Right ventricle myocardium superior (tissue), 1 donor: ENCODE results near the gene MARCKSL1. TPM values are rescaled to one million over a fixed set of nuclear protein-coding genes. Genes with fewer than 3 reads are reported as not detected.
A peak's percentile ranks its signal among the peaks of the same experiment; 100 is the strongest.
"Not testable (repeated sequence)": the region's sequence is repeated elsewhere in the genome, so short reads cannot be mapped to it uniquely, and the experiment has no call there.

Experiments used
- ATAC-seq: fragments of 200-7000 bp; cut with Tn5 transposase; one replicate; pipeline ENCODE4 v1.9.1; 2020; ENCODE audit warnings: mild to moderate bottlenecking; ENCODE audit not compliant: poor library complexity
- DNase-seq: peaks from one replicate; pipeline ENCODE4 v3.0.0-alpha.2; 2020
- intact Hi-C: fragments of 100-400 bp; cut with DNase I; formaldehyde crosslinking; loops from one replicate; pipeline ENCODE4 v1.11.2; 2022
- total RNA-seq: library from RNA; stranded (reverse); fragmentation: NEBNext Ultra II Directional; extraction: Animal tissue kit (Norgen Biotek cat#: 25700); gene quantifications from one replicate; pipeline ENCODE4 v1.2.1, GENCODE V29; 2021
- donor health status: DM: no; HTN: yes; CAD: no; lungs with severe emphysema.

The MARCKSL1 gene
- total RNA-seq, 1 donor from 2014 or later = 16.1 TPM

- ATAC-seq, intact Hi-C loops, DNase-seq: not testable (repeated sequence)
Observed at GRCh38 chr1:32355778-32356177, 19.7 kb upstream of the MARCKSL1 start.

DNA sequence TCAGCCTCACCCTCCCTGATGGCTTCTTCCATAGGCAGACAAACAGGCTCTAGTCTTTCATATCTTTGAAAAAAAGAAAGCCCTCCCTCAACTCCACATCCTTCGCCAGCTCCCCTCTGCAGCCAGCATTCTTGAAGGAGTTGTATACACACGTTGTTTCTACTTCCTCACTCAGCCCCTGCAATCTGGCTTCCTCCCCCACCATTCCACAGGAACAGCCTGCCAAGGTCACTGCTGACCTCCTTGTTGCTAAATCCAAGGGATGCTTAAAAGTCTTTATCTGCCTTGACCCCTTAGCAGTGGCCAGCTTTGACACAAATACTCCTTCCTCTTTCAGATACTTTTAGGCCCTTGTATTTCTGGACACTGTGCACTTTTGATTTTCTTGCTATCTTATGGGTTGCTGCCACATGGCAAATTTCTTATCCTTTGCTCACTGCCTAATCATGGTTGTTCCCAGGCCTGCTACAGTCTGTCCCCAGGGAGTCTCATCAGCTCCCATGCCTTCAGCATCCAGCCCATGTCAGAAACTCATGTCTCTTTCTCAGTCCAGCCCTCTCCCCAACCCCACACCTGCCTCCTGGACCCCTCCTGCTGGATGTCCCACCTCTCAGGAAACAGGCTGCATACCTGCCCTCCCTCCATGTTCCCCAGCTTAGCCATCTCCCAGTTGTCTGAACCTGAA, 18.0 kb upstream of the MARCKSL1 start:
- intact Hi-C loops = loop anchor here (5.0 kb wide), 1 partner anchor 38 kb away; the partner anchor contains the start of gene BSDC1
- peak; percentile 11 for ATAC-seq
- peak; percentile 65 for DNase-seq

DNA sequence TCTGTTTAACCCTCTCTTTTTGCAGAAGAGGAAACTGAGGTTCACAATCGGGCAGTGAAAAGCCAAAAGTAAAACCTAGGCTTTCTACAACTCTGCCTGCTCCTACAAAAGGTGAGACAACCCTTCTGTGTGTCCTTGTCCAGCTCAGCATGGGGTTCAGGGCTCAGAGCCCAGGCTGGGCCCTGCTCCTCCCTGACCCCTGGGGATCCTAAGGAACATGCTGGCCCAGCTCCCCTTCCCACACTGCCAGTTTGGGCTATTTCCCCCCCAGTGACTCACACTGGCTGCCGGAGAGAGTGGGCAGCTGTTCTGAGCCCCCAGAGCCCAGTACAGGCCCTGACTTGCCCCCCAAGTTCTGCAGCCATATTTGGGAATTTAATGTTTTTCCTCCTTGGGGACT, 17.4 kb upstream of the MARCKSL1 start:
- intact Hi-C loops = loop anchor here (5.0 kb wide), 1 partner anchor 39 kb away; the partner anchor contains the start of gene BSDC1
- DNase-seq (peak; percentile 76), ATAC-seq (peak; percentile 14)

- intact Hi-C loops = loop anchor here (5.0 kb wide), 1 partner anchor 39 kb away; the partner anchor contains the start of gene BSDC1
- DNase-seq = peak; percentile 60
- ATAC-seq = no peak
Observed at GRCh38 chr1:32352831-32353383, 16.9 kb upstream of the MARCKSL1 start.

- ATAC-seq = no peak
- intact Hi-C loops = loop anchor here (5.0 kb wide), 1 partner anchor 40 kb away; the partner anchor contains the start of gene BSDC1
Observed at GRCh38 chr1:32352239-32352745, 16.3 kb upstream of the MARCKSL1 start.

GRCh38 chr1:32351399-32352238, 15.6 kb upstream of the MARCKSL1 start:
- ATAC-seq (peak; percentile 90), DNase-seq (peak; percentile 96)
- intact Hi-C loops = loop anchor here (5.0 kb wide), 1 partner anchor 41 kb away; the partner anchor contains the start of gene BSDC1

More at GRCh38 chr1:32352239-32352745, 16.3 kb upstream of the MARCKSL1 start:
- no peak for DNase-seq

GRCh38 chr1:32350785-32351398, 14.9 kb upstream of the MARCKSL1 start:
- DNase-seq (peak; percentile 88), ATAC-seq (peak; percentile 68)
- intact Hi-C loops = loop anchor here (5.0 kb wide), 1 partner anchor 41 kb away; the partner anchor contains the start of gene BSDC1

- DNase-seq (peak; percentile 81), ATAC-seq (no peak)
- intact Hi-C loops = no loop called here
Observed at GRCh38 chr1:32349211-32349708, 13.2 kb upstream of the MARCKSL1 start.

- no peak for ATAC-seq
- intact Hi-C loops = no loop called here
- DNase-seq = peak; percentile 22
Observed at GRCh38 chr1:32346532-32347157, 10.6 kb upstream of the MARCKSL1 start.

DNA sequence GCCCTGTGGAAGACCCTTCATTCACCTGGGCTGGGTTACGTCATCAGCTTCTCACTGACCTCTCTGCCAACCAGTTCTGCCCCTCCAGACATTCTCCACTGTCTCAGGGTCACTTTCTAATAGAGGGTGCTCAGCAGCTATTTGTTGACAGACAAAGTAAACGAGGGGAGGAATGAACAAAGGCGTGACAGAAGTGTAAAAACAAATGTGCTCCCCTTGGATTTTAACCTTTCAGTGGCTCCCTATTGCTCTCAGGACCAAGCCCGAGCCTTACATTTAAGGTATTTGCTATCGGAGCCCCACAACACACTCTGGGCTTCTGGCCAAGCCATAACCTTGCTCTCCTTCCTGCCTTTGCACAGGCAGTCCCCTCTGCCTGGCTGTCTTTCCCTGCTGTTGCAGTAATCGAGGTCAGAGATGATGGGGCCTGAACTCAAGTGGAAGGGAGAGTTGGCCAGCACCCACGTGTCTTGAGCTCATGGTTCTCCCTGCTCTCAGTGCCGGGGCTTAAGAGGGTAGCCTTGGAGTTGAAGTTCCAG, 9.3 kb upstream of the MARCKSL1 start:
- DNase-seq = peak; percentile 45
- intact Hi-C loops = no loop called here
- no peak for ATAC-seq

DNA sequence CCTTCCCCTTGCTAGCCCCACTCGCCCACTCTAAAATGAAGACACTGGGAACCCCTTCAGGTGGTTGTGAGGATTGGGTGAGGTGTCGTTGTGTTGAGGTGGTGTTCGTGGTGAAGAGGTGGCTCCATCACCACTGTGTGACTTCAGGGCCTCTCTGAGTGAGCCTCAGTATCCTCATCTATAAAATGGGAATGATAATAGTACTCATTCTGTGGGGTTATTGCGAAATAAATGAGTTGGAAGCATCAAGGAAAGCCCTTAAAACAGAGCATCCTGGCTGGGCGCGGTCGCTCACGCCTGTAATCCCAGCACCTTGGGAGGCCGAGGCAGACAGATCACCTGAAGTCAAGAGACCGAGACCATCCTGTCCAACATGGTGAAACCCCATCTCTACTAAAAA, 6.7 kb upstream of the MARCKSL1 start:
- intact Hi-C loops = no loop called here
- no peak for ATAC-seq

DNA sequence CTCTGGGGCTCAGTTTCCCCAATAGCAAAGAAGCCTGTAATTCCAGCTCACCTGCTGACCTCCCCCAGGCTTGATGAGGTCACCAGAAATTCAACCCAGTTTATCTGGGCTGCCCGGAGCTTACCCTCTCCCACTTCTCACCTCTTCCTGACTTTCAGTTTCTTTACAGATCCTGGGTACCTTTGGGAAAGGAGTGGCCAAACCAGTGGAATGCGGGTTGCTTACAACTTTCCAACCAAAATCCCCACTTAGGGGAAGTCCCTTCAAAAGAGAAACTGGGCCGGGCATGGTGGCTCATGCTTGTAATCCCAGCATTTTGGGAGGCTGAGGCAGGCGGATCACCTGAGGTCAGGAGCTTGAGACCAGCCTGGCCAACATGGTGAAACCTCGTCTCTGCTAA, 5.9 kb upstream of the MARCKSL1 start:
- intact Hi-C loops = no loop called here
- DNase-seq (no peak), ATAC-seq (no peak)

More for the DNA sequence above, 6.7 kb upstream of the MARCKSL1 start:
- DNase-seq = peak; percentile 14

DNA sequence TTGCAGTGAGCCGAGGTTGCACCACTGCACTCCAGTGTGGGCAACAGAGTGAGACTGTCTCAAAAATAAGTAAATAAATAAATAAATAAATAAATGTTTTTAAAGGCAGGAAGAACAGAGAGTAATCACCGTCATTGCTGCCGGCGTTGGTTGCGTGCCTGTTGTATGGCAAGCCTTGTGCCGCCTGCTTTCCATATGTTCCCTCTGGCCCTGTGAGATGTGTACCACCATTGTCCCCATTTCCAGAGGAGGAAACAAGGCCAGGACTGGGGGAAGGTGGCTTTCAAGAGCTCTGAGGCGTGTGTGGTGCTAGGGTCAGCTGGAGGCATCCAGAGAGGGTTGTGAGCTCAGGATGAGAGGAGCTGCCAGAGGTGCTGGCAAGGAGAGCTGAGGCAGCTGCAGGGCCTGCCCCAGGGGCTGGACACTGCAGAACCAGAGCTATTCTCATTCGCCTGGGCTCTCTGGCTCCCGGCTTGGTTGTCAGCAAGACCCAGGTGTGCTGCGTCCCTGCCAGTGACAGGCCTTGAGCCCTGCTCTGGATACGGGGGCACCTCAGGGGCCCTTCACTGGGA, 5.2 kb upstream of the MARCKSL1 start:
- ATAC-seq (peak; percentile 35), DNase-seq (peak; percentile 70)
- intact Hi-C loops = no loop called here

DNA sequence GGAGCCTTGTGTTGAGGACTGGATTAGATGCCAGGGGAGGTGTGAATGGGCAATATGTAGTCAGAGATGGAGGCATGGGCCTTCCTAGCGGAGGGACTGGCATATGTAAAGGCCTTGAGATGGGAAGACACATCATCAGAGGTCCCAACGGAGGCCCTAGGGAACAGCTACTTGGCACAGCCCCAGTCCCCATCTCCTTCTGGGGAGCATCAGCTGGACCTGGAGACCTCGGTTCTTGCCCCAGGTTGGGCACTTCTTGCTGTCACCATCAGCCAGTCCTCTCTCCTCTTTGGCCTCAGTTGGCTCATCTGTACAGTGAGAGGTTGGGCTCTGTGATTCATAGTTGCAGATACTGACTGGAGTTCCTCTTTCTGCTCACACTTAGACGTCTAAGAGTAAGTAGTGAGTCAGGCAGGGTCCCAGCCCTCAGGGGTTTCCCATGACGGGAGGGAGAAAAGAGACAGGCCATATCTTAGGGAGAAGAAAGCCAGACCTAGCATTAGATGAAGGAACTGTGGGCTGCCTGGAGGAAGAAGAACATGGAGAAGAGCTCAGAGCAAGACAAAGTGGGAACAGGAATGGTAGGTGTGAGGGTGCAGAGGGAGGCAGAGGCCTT, 3.4 kb upstream of the MARCKSL1 start:
- DNase-seq (peak; percentile 39), ATAC-seq (no peak)
- intact Hi-C loops = no loop called here

GRCh38 chr1:32338637-32339145, 2.7 kb upstream of the MARCKSL1 start:
- ATAC-seq (no peak), DNase-seq (peak; percentile 43)
- intact Hi-C loops = no loop called here

DNA sequence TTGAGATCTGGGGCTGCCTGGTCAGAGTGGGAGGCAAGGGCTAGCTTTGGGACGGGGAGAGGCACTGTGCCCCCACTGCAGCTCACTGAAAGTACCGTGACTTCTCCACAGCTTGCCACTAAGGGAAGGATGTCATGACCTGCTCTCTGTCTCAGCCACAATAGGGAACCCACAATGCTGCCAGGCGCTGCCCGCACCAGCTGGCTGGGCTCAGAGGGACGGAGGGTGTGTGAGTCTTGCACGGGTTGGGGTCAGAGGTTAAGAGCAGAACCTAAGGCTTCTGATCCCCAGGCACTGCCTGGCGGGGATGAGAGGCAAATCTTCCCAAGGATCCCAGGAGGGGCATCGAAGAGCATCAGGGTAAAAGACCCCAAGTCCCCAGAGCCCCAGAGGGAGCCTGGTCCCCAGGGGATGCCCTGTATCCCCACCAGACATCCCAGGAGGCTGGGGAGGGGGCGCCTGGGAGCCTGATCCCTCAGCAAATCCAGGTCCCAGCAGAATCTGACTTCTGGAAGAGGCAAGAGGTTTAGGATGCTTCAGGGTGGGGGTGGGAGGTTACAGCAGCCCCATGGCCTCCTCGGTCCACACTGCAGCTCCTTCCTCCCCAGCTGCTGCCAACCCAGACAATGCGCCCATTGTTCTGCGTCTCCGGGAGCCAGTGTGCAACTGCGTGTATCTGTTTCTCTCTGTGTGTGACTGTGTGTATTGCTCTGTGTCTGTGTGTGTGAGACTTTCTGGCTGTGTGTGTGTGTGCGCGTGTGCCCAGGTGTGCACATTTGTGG, 2.0 kb upstream of the MARCKSL1 start:
- DNase-seq = peak; percentile 67
- intact Hi-C loops = no loop called here
- ATAC-seq = peak; percentile 36
